Right lobe of liver (tissue), 6 donors: ENCODE data around the gene DUOXA2. TPM values are rescaled to one million over a fixed set of nuclear protein-coding genes. Genes with fewer than 3 reads are reported as not detected.

Experiments
- ATAC-seq, 4 donors: fragments of 200-7000 bp; cut with Tn5 transposase; one replicate each; pipeline ENCODE4 v1.9.1; 2020; ENCODE audit warnings: mild to moderate bottlenecking in 4 of 4, moderate library complexity in 4 of 4
- DNase-seq, 3 donors: peaks; one replicate each; pipeline ENCODE4 v3.0.0-alpha.2; 2020
- H3K27ac ChIP-seq, 3 donors: fragments of 200-600 bp; one replicate each; pipeline ENCODE4 v1.8.0; 2022
- H3K27me3 ChIP-seq, 2 donors: fragments of 200-600 bp; one replicate each; pipeline ENCODE4 v1.8.0; 2022
- H3K36me3 ChIP-seq, 4 donors: fragments of 200-600 bp; sonication (generic) in 1 of 4; one replicate each; pipeline versions ENCODE4 v1.5.1 to v1.8.0; 2017 to 2022; ENCODE audit warnings: control low read depth in 1 of 4
- H3K4me1 ChIP-seq, 4 donors: fragments of 200-600 bp; sonication (generic) in 1 of 4; one replicate each; pipeline versions ENCODE4 v1.5.1 to v1.8.0; 2017 to 2022; ENCODE audit warnings: control low read depth in 1 of 4
- H3K4me3 ChIP-seq, 3 donors: fragments of 200-600 bp; one replicate each; pipeline ENCODE4 v1.8.0; 2022
- H3K9me3 ChIP-seq, 4 donors: fragments of 200-600 bp; sonication (generic) in 1 of 4; one replicate each; pipeline versions ENCODE4 v1.5.1 to v1.8.0; 2017 to 2022; ENCODE audit warnings: control low read depth in 1 of 4
- POLR2A ChIP-seq: fragments of 450-650 bp; IDR thresholded peaks from one replicate; pipeline ENCODE4 v1.6.1; 2017; ENCODE audit warnings: antibody characterized with exemption, mild to moderate bottlenecking
- WGBS: methylation state at CpG from one replicate; pipeline ENCODE4 v1.1.6; 2018; ENCODE audit warnings: low coverage, low lambda C conversion rate; ENCODE audit not compliant: insufficient coverage; ENCODE audit errors: missing lambda C conversion rate; 5-methylcytosine and 5-hydroxymethylcytosine counted together
- intact Hi-C, 2 donors: fragments of 100-400 bp; cut with DNase I; formaldehyde crosslinking; loops; one replicate each; pipeline versions ENCODE4 v1.11.2 to v1.14.1; 2022
- total RNA-seq, 6 experiments: library from RNA; depleted of rRNA in 2 of 6; stranded (reverse); fragments of >200 nt in 2 of 6; fragmentation: NEBNext Ultra II Directional in 3 of 6; extraction: Animal tissue kit (Norgen Biotek cat#: 25700) in 3 of 6; gene quantifications; one replicate each; pipeline versions ENCODE4 v1.1.0 to v1.2.4, GENCODE V29; 2016 to 2023
- TF ChIP-seq, protein P1 (sequence below), 4 donors: fragments of 200-600 bp in 3 of 4; fragments of 450-650 bp in 1 of 4; IDR thresholded peaks; one replicate each; pipeline versions ENCODE4 v1.5.1 to v1.8.0; 2016 to 2022; ENCODE audit warnings: antibody characterized with exemption in 4 of 4, mild to moderate bottlenecking in 2 of 4
- donor health status: DM: no; HTN: yes; CAD: no.
- donor health status: DM: no; HTN: no; CAD: no.
- donor health status: DM: no; HTN: no; CAD: no.
- donor health status: DM: no; HTN: yes; CAD: no.
- donor health status: DM: no; HTN: yes; CAD: no.

The DUOXA2 gene
- total RNA-seq, 6 experiments from 2014 or later: 1.4 TPM; not detected in 5

DNA sequence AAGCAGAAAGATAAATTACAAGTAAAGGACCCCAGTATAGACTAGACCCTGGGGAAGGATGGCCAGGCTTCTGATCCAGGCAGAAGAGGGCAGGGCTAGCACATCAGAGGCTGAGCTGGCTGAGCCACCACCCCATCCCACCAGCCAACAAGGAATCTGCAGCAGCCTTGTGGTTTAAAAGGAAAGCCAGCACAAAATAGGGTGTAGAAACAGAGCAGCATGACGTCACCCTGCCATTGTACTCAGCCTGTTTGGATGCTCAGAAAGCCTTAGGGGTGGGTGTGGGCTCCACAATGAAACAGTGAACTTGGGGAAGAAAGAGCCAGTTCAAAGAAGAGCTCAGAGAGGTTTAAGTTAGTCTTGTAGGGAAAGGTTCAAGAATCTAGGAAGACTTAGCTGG is 43.8 kb downstream of the DUOXA2 start:
- no peaks in the 10 kb centered on the region for H3K36me3 ChIP-seq
- no peak overlapping the region for H3K4me3 ChIP-seq
- no peak for TF ChIP-seq POLR2A
- TF ChIP-seq, protein P1, sequence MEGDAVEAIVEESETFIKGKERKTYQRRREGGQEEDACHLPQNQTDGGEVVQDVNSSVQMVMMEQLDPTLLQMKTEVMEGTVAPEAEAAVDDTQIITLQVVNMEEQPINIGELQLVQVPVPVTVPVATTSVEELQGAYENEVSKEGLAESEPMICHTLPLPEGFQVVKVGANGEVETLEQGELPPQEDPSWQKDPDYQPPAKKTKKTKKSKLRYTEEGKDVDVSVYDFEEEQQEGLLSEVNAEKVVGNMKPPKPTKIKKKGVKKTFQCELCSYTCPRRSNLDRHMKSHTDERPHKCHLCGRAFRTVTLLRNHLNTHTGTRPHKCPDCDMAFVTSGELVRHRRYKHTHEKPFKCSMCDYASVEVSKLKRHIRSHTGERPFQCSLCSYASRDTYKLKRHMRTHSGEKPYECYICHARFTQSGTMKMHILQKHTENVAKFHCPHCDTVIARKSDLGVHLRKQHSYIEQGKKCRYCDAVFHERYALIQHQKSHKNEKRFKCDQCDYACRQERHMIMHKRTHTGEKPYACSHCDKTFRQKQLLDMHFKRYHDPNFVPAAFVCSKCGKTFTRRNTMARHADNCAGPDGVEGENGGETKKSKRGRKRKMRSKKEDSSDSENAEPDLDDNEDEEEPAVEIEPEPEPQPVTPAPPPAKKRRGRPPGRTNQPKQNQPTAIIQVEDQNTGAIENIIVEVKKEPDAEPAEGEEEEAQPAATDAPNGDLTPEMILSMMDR (IDR thresholded peaks at IDR 0.05): no peak
- no peak overlapping the region for H3K27ac ChIP-seq
- no peaks in the 10 kb centered on the region for H3K9me3 ChIP-seq
- no peak for ATAC-seq
- DNase-seq: no peak
- H3K27me3 ChIP-seq: no peaks in the 10 kb centered on the region
- intact Hi-C loops: no loop called here
- WGBS: 60% methylated on average over 1 of the region's 1 CpG
- H3K4me1 ChIP-seq: no peaks in the 10 kb centered on the region

DNA sequence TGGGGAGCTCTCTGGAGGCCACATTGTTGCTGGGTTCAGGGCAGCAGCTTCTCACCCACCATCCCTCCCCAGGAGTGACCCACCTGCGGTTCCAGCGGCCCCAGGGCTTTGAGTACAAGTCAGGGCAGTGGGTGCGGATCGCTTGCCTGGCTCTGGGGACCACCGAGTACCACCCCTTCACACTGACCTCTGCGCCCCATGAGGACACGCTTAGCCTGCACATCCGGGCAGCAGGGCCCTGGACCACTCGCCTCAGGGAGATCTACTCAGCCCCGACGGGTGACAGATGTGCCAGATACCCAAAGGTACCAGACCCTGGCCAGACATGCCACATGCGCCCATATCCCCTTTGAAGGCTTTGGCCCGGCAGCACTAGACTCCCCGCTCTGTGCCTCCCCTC is 47.5 kb downstream of the DUOXA2 start:
- intact Hi-C loops: loop anchor here in 1 of 2 donors (10.0 kb wide), 1 partner anchor 103 kb away; no protein-coding TSS in a partner anchor

DNA sequence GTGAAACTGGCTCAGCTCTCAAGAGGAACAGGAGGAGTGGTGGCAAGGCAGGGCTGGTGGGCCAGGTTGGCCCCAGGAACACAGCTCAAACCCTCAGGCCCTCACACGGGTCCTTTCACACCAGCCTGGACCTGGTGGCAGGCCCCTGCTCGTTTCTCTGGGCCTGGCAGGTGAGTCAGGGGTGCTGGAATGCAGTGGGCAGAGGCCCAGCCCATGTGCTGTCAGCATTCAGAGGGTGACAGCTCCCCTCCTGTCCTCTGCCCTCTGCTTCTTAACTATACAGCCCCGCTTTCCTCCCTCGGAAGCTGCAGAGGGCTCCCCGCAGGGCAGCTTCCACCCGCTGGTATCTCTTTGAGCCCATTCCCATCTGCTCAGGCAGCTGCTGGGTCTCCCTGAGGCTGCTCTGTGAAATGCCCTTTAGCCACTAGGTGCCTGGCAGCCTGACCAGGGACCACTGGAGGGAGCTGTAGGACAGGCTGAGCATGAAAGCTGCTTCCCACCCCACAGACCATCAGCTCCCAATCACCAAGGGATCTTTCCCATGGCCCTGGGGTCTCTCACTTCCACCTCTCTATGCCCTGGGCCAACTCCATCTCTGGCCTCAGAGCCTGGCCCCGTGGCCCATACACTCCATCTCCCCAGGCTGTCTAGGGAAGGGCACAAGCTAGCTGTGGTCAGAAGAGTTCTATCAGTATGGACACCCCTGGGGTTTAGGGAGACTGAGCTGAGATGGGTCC is 48.8 kb downstream of the DUOXA2 start:
- DNase-seq (peak; percentile 74 to 81 (median 79)), ATAC-seq (peak; percentile 72 to 81 (median 76))
- peaks cover 0 to 4% (median 0%) of the 10 kb centered on the region in 4 donors for H3K4me1 ChIP-seq
- H3K4me3 ChIP-seq: no peak overlapping the region
- TF ChIP-seq, protein P1 (IDR thresholded peaks at IDR 0.05): peak; percentile 89 to 94 (median 92)
- no peak for TF ChIP-seq POLR2A
- intact Hi-C loops: loop anchor here in 1 of 2 donors (10.0 kb wide), 1 partner anchor 102 kb away; no protein-coding TSS in a partner anchor
- no peaks in the 10 kb centered on the region for H3K9me3 ChIP-seq
- no peaks in the 10 kb centered on the region for H3K36me3 ChIP-seq
- H3K27me3 ChIP-seq: no peaks in the 10 kb centered on the region
- 33% methylated on average over 1 of the region's 7 CpGs for WGBS
- no peak overlapping the region for H3K27ac ChIP-seq

More for the DNA sequence above, 47.5 kb downstream of the DUOXA2 start:
- H3K4me3 ChIP-seq: no peak overlapping the region
- DNase-seq (no peak), ATAC-seq (no peak)
- no peaks in the 10 kb centered on the region for H3K27me3 ChIP-seq
- H3K36me3 ChIP-seq: no peaks in the 10 kb centered on the region
- peaks cover 0 to 4% (median 0%) of the 10 kb centered on the region in 4 donors for H3K4me1 ChIP-seq
- no peaks in the 10 kb centered on the region for H3K9me3 ChIP-seq
- WGBS: 90% methylated on average over 2 of the region's 14 CpGs
- H3K27ac ChIP-seq: no peak overlapping the region
- TF ChIP-seq POLR2A: no peak
- TF ChIP-seq, protein P1 (IDR thresholded peaks at IDR 0.05): no peak

DNA sequence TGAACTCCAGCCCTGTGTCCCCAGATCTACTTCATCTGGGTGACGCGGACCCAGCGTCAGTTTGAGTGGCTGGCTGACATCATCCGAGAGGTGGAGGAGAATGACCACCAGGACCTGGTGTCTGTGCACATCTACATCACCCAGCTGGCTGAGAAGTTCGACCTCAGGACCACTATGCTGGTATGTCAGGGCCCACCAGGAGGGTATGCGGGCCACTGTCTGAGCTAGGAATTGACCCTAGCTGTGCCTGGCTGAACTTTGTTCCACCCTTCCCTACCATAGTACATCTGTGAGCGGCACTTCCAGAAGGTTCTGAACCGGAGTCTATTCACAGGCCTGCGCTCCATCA is 49.4 kb downstream of the DUOXA2 start:
- ATAC-seq (no peak), DNase-seq (no peak)
- TF ChIP-seq, protein P1 (IDR thresholded peaks at IDR 0.05): no peak
- TF ChIP-seq POLR2A: no peak
- intact Hi-C loops: loop anchor here in 1 of 2 donors (10.0 kb wide), 1 partner anchor 101 kb away; no protein-coding TSS in a partner anchor
- no peak overlapping the region for H3K4me3 ChIP-seq
- peaks cover 0 to 4% (median 0%) of the 10 kb centered on the region in 4 donors for H3K4me1 ChIP-seq
- no peaks in the 10 kb centered on the region for H3K9me3 ChIP-seq
- WGBS: 74% methylated on average over 4 of the region's 9 CpGs
- H3K36me3 ChIP-seq: no peaks in the 10 kb centered on the region
- no peaks in the 10 kb centered on the region for H3K27me3 ChIP-seq
- H3K27ac ChIP-seq: no peak overlapping the region
